ENCODE results near the gene RNU1-1.
"Not testable (repeated sequence)": the region's sequence is repeated elsewhere in the genome, so short reads cannot be mapped to it uniquely, and the experiment has no call there.

Gene RNU1-1

GRCh38 chr1:16491056-16491675 lies 22.9 kb downstream of the RNU1-1 start:
- DNase-seq, result no peak

- DNase-seq, result not testable (repeated sequence)
Measured at GRCh38 chr1:16489195-16489880, 24.7 kb downstream of the RNU1-1 start.

- DNase-seq, result not testable (repeated sequence)
Measured at GRCh38 chr1:16487011-16487410, 27.1 kb downstream of the RNU1-1 start.

GRCh38 chr1:16486316-16486715 lies 27.8 kb downstream of the RNU1-1 start:
- DNase-seq, result not testable (repeated sequence)

- no peak for DNase-seq
Measured at GRCh38 chr1:16484931-16485330, 29.2 kb downstream of the RNU1-1 start.

GRCh38 chr1:16484501-16484835 lies 29.6 kb downstream of the RNU1-1 start:
- DNase-seq, result no peak

GRCh38 chr1:16483639-16484500 lies 30.2 kb downstream of the RNU1-1 start:
- DNase-seq, result not testable (repeated sequence)

- not testable (repeated sequence) for DNase-seq
Measured at GRCh38 chr1:16483146-16483545, 30.9 kb downstream of the RNU1-1 start.

- no peak for DNase-seq
Measured at GRCh38 chr1:16478091-16478490, 36.0 kb downstream of the RNU1-1 start.

- not testable (repeated sequence) for DNase-seq
Measured at GRCh38 chr1:16475771-16476770, 38.0 kb downstream of the RNU1-1 start.

- DNase-seq, result not testable (repeated sequence)
Measured at GRCh38 chr1:16474891-16475290, 39.2 kb downstream of the RNU1-1 start.

- no peak for DNase-seq
Measured at GRCh38 chr1:16474166-16474800, 39.8 kb downstream of the RNU1-1 start.

- DNase-seq, result no peak
Measured at GRCh38 chr1:16468558-16468957, 45.5 kb downstream of the RNU1-1 start.

- DNase-seq, result peak; percentile 6
Measured at GRCh38 chr1:16464917-16465625, 49.0 kb downstream of the RNU1-1 start.

All from fibroblast of upper back skin (primary cell).